Fibroblast of lung (primary cell): ENCODE results near the gene GPC6. TPM values are rescaled to one million over a fixed set of nuclear protein-coding genes. Genes with fewer than 3 reads are reported as not detected.

Experiments
- DNase-seq, 2 donors: peaks; one replicate each; pipeline versions ENCODE4 v3.0.0 to v3.0.0-alpha.2; 2010; ENCODE audit warnings: low read depth in 2 of 2
- H2AFZ ChIP-seq: 2 replicates; pipeline ENCODE4 v1.5.1; 2012; ENCODE audit warnings: low read length, control low read depth, inconsistent platforms
- H3K27ac ChIP-seq: 2 replicates; pipeline ENCODE4 v1.5.1; 2011; ENCODE audit warnings: low read length, control low read depth; ENCODE audit not compliant: insufficient read depth
- H3K27me3 ChIP-seq: 2 replicates; pipeline ENCODE4 v1.5.1; 2011; ENCODE audit warnings: mild to moderate bottlenecking, low read length; ENCODE audit not compliant: control insufficient read depth, insufficient read depth
- H3K36me3 ChIP-seq: 2 replicates; pipeline ENCODE4 v1.5.1; 2011; ENCODE audit warnings: low read length; ENCODE audit not compliant: control insufficient read depth, insufficient read depth
- H3K4me1 ChIP-seq: 2 replicates; pipeline ENCODE4 v1.5.1; 2011; ENCODE audit warnings: low read length; ENCODE audit not compliant: control insufficient read depth, insufficient read depth; ENCODE audit errors: extremely low read depth
- H3K4me2 ChIP-seq: 2 replicates; pipeline ENCODE4 v1.5.1; 2011; ENCODE audit warnings: low read length, control low read depth; ENCODE audit not compliant: insufficient read depth; ENCODE audit errors: extremely low read depth
- H3K4me3 ChIP-seq, 4 experiments: fragments of 200-600 bp in 1 of 4; sonication (generic) in 1 of 4; replicated peaks in 1 of 4; 2 replicates each; pipeline ENCODE4 v1.5.1; 2011 to 2016; ENCODE audit warnings: low read length in 4 of 4, low read depth in 3 of 4, mild to moderate bottlenecking in 3 of 4, control low read depth in 2 of 4, inconsistent platforms in 1 of 4, mixed read lengths in 1 of 4; ENCODE audit not compliant: insufficient read depth in 1 of 4; ENCODE audit errors: control extremely low read depth in 1 of 4
- H3K79me2 ChIP-seq: 2 replicates; pipeline ENCODE4 v1.5.1; 2012; ENCODE audit warnings: mild to moderate bottlenecking, low read length, inconsistent platforms; ENCODE audit not compliant: control insufficient read depth, insufficient read depth
- H3K9ac ChIP-seq: 2 replicates; pipeline ENCODE4 v1.5.1; 2011; ENCODE audit warnings: mild to moderate bottlenecking, low read length, control low read depth; ENCODE audit not compliant: insufficient read depth
- H3K9me3 ChIP-seq: 2 replicates; pipeline ENCODE4 v1.5.1; 2012; ENCODE audit warnings: low read depth, low read length; ENCODE audit not compliant: control insufficient read depth, insufficient read depth
- H4K20me1 ChIP-seq: 2 replicates; pipeline ENCODE4 v1.5.1; 2011; ENCODE audit warnings: low read length; ENCODE audit not compliant: control insufficient read depth, insufficient read depth; ENCODE audit errors: extremely low read depth
- EZH2 ChIP-seq: IDR thresholded peaks from 2 replicates; pipeline ENCODE4 v1.5.1; 2012; ENCODE audit warnings: low read length, control low read depth, mild to moderate bottlenecking; ENCODE audit errors: missing control alignments
- polyA plus RNA-seq, 2 donors: library from polyadenylated mRNA; depleted of rRNA in 1 of 2; stranded (reverse) in 1 of 2; unstranded in 1 of 2; fragments of >200 nt; gene quantifications; 2 replicates each; pipeline ENCODE4 v1.2.1, GENCODE V29; 2011 to 2012; ENCODE audit warnings: missing spikeins in 1 of 2
- total RNA-seq: library from RNA; depleted of rRNA; stranded (reverse); fragments of >200 nt; gene quantifications from 2 replicates; pipeline ENCODE4 v1.2.1, GENCODE V29; 2014
- TF ChIP-seq, protein P1 (sequence below), 2 donors: IDR thresholded peaks in 1 of 2; conservative IDR thresholded peaks in 1 of 2; 1 replicate in 1 of 2; 2 replicates in 1 of 2; pipeline ENCODE4 v1.5.1; 2011 to 2012; ENCODE audit warnings: low read length in 2 of 2, control low read depth in 1 of 2, inconsistent platforms in 1 of 2, low read depth in 1 of 2, mild to moderate bottlenecking in 1 of 2

Gene GPC6
- total and polyA plus RNA-seq, 2 donors (not counting 1 experiment from before 2014, with no cell fraction given) = 11.2 to 33.7 TPM

DNA sequence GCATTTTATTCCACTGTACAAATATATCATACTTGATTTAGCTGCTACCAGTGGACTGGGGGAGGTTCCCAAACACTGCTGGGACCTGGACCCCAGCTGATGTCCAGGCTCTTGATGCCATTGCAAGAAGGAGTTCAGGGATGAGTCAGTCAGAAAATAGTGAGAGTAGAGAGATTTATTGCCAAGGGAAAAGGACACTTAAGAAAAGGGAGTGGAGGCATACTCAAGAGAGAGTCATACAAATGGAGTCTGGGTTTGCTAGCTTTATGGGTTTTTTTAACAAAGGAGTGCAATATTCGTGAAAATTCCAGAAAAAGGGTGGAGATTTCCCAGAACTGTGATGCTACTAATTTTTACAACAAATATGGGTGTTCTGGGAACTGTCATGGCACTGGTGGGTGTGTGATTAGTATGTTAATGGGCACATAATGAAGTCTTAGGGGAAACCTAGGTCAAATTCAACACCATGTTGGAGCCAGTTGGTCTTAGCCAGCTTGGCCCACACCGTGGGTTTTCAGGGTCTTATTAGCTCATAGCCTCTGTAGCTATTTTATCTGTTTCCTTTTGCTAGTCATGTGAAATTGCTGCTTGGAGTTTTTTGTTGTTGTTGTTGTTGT is 36.2 kb downstream of the GPC6 start:
- H3K9me3 ChIP-seq = no peaks in the 10 kb centered on the region
- H3K27me3 ChIP-seq = no peaks in the 10 kb centered on the region
- no peak for TF ChIP-seq EZH2
- TF ChIP-seq, protein P1, sequence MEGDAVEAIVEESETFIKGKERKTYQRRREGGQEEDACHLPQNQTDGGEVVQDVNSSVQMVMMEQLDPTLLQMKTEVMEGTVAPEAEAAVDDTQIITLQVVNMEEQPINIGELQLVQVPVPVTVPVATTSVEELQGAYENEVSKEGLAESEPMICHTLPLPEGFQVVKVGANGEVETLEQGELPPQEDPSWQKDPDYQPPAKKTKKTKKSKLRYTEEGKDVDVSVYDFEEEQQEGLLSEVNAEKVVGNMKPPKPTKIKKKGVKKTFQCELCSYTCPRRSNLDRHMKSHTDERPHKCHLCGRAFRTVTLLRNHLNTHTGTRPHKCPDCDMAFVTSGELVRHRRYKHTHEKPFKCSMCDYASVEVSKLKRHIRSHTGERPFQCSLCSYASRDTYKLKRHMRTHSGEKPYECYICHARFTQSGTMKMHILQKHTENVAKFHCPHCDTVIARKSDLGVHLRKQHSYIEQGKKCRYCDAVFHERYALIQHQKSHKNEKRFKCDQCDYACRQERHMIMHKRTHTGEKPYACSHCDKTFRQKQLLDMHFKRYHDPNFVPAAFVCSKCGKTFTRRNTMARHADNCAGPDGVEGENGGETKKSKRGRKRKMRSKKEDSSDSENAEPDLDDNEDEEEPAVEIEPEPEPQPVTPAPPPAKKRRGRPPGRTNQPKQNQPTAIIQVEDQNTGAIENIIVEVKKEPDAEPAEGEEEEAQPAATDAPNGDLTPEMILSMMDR (conservative IDR thresholded peaks at IDR 0.05 in 1 of 2, IDR thresholded peaks at IDR 0.05 in 1 of 2; ENCODE audit: low read depth in 1 of 2, low read length in 2 of 2) = no peak
- peak; percentile 55 to 90 for DNase-seq
- H3K4me2 ChIP-seq = no peak overlapping the region
- no peaks in the 10 kb centered on the region for H3K36me3 ChIP-seq
- H3K9ac ChIP-seq = no peak overlapping the region
- H3K79me2 ChIP-seq = no peaks in the 10 kb centered on the region
- H2AFZ ChIP-seq = no peak overlapping the region
- H3K27ac ChIP-seq = no peak overlapping the region
- no peaks in the 10 kb centered on the region for H3K4me1 ChIP-seq
- H4K20me1 ChIP-seq = no peaks in the 10 kb centered on the region
- no peak overlapping the region for H3K4me3 ChIP-seq

DNA sequence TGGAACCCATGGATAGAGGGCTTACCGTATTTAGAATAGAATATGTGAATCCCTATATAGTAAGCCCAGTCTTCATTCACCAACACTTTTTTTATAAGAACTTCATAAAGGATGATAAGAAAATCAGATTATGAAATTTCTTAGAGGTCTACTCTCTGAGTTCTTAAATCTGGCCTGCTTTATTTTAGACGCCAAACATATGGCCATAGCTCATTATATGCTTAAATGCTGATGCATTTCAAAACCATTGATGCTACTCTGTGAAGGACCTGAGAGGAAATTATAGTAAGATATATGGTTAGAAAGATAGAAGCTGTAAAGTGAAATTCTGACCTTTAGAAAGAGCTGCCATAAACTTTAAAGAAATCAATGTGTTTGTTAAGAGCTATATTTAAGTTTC is 38.3 kb downstream of the GPC6 start:
- H3K27ac ChIP-seq = no peak overlapping the region
- DNase-seq = no peak
- H3K4me2 ChIP-seq = no peak overlapping the region
- no peak overlapping the region for H3K9ac ChIP-seq
- H3K36me3 ChIP-seq = no peaks in the 10 kb centered on the region
- H3K4me3 ChIP-seq = no peak overlapping the region
- H3K4me1 ChIP-seq = no peaks in the 10 kb centered on the region
- no peaks in the 10 kb centered on the region for H4K20me1 ChIP-seq
- no peak overlapping the region for H2AFZ ChIP-seq
- no peaks in the 10 kb centered on the region for H3K27me3 ChIP-seq
- no peaks in the 10 kb centered on the region for H3K9me3 ChIP-seq
- H3K79me2 ChIP-seq = no peaks in the 10 kb centered on the region
- TF ChIP-seq, protein P1 (conservative IDR thresholded peaks at IDR 0.05 in 1 of 2, IDR thresholded peaks at IDR 0.05 in 1 of 2; ENCODE audit: low read depth in 1 of 2, low read length in 2 of 2) = no peak
- no peak for TF ChIP-seq EZH2

DNA sequence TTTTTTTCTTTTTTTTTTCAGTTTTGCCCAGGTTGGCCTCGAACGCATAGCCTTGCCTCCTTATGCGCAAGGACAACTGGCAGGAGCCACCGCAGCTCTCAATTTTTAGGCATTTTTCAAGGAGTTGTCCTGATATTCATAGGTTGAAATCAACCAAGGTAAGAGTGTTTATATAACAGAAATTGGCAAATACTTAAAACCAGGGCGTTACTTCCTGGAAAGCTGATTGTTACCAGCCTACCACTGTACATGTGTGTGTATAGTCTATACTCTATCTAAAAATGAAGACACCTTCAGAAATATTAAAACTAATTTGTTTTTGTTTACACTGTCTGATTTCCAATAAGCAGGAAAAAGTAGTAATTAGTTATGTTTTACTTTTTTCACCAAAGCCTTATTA is 39.2 kb downstream of the GPC6 start:
- Histone ChIP-seq H3K9ac (no peak overlapping the region), H3K4me3 (no peak overlapping the region), H2AFZ (no peak overlapping the region), H3K27me3 (no peaks in the 10 kb centered on the region), H3K36me3 (no peaks in the 10 kb centered on the region), H4K20me1 (no peaks in the 10 kb centered on the region), H3K79me2 (no peaks in the 10 kb centered on the region), H3K4me2 (no peak overlapping the region), H3K4me1 (no peaks in the 10 kb centered on the region), H3K9me3 (no peaks in the 10 kb centered on the region), H3K27ac (no peak overlapping the region)
- no peak for DNase-seq
- TF ChIP-seq, protein P1 (conservative IDR thresholded peaks at IDR 0.05 in 1 of 2, IDR thresholded peaks at IDR 0.05 in 1 of 2; ENCODE audit: low read depth in 1 of 2, low read length in 2 of 2) = no peak
